Neural progenitor cell (in vitro differentiated cells): ENCODE measurements around the gene SLC47A1.

Source experiments
- EZH2 ChIP-seq: fragments of 200-600 bp; sonication (generic); IDR thresholded peaks from 2 replicates; pipeline ENCODE4 v1.6.1; 2017; ENCODE audit warnings: antibody characterized with exemption, mild to moderate bottlenecking, moderate library complexity
- EZH2phosphoT487 ChIP-seq: fragments of 200-600 bp; sonication (generic); IDR thresholded peaks from 2 replicates; pipeline ENCODE4 v1.6.1; 2017; ENCODE audit warnings: antibody characterized with exemption
- TF ChIP-seq, protein P1 (sequence below): fragments of 200-600 bp; sonication (generic); IDR thresholded peaks from 2 replicates; pipeline ENCODE4 v1.5.1; 2017; ENCODE audit warnings: antibody characterized with exemption, mild to moderate bottlenecking

DNA sequence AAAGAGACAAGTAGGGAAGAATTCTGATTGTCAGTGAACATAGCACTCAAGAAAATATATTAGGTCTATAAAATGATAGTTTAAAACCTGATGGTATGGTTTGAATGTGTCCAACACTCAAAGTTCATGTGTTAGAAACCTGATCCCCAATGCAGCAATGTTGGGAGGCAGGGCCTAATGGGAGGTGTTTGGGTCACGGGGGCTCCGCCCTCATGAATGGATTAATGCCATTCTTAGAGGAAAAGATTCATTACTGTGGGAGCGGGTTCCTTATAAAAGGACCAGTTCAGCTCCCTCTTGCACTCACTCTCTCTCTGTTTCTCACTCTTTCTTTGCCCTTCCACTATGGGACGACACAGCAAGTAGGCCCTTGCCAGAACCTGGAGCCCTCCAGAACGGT is 41.5 kb upstream of the SLC47A1 start:
- TF ChIP-seq, protein P1, sequence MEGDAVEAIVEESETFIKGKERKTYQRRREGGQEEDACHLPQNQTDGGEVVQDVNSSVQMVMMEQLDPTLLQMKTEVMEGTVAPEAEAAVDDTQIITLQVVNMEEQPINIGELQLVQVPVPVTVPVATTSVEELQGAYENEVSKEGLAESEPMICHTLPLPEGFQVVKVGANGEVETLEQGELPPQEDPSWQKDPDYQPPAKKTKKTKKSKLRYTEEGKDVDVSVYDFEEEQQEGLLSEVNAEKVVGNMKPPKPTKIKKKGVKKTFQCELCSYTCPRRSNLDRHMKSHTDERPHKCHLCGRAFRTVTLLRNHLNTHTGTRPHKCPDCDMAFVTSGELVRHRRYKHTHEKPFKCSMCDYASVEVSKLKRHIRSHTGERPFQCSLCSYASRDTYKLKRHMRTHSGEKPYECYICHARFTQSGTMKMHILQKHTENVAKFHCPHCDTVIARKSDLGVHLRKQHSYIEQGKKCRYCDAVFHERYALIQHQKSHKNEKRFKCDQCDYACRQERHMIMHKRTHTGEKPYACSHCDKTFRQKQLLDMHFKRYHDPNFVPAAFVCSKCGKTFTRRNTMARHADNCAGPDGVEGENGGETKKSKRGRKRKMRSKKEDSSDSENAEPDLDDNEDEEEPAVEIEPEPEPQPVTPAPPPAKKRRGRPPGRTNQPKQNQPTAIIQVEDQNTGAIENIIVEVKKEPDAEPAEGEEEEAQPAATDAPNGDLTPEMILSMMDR: no peak
- no peak for TF ChIP-seq EZH2
- no peak for TF ChIP-seq EZH2phosphoT487
